Astrocyte (in vitro differentiated cells and primary cell): ENCODE results near the gene PSKH1.

Experiments
- EZH2 ChIP-seq: IDR thresholded peaks from 2 replicates; pipeline ENCODE4 v1.6.1; 2012; ENCODE audit warnings: mild to moderate bottlenecking, low read length, inconsistent platforms; ENCODE audit not compliant: insufficient read depth
- TF ChIP-seq, protein P1 (sequence below): IDR thresholded peaks from 2 replicates; pipeline ENCODE4 v1.5.1; 2011; ENCODE audit warnings: low read depth, mild to moderate bottlenecking, inconsistent platforms, low read length, moderate library complexity; ENCODE audit not compliant: insufficient read depth

DNA sequence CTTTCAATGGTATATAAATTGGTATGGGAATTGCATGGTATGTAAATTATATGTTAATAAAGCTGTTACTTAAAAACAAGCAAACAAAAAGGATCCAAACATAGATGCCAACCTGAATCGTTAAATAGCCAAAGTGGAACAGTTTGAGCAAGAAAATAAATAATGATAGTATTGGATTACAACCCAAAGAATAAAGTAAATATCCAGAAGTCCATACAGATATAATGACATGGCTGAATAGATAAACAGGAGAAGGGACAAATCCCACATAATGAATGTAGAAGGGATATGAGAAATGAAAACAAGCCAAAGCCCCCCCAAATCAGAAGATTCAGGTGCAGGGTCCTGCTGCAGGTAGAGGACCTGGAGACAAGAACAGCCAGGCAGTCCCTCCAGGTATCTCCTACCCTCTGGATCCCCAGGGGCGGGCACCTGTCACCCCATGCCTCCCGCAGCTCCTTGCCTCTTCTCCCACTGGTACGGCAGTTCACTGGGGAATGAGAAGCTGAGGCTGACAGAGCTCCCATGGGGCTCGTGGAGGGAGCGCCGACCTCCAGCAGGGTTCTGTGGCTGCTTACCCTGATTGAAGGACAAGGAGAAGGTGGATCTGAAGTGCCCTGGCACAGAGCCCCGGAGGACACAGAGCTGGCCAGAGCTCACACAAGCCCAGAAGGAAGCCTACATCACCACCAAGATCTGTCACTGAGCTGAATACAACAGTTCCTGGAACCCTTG lies 60.8 kb downstream of the PSKH1 start:
- TF ChIP-seq, protein P1, sequence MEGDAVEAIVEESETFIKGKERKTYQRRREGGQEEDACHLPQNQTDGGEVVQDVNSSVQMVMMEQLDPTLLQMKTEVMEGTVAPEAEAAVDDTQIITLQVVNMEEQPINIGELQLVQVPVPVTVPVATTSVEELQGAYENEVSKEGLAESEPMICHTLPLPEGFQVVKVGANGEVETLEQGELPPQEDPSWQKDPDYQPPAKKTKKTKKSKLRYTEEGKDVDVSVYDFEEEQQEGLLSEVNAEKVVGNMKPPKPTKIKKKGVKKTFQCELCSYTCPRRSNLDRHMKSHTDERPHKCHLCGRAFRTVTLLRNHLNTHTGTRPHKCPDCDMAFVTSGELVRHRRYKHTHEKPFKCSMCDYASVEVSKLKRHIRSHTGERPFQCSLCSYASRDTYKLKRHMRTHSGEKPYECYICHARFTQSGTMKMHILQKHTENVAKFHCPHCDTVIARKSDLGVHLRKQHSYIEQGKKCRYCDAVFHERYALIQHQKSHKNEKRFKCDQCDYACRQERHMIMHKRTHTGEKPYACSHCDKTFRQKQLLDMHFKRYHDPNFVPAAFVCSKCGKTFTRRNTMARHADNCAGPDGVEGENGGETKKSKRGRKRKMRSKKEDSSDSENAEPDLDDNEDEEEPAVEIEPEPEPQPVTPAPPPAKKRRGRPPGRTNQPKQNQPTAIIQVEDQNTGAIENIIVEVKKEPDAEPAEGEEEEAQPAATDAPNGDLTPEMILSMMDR = no peak
- TF ChIP-seq EZH2 = no peak
